RWPE2 (cell line): ENCODE measurements around the gene HOXB4.

ENCODE experiments used
- ATAC-seq: fragments of 200-7000 bp; cut with Tn5 transposase; 3 replicates; pipeline ENCODE4 v1.9.1; 2021; ENCODE audit warnings: low read depth
- DNase-seq: peaks from one replicate; pipeline ENCODE4 v3.0.0-alpha.2; 2020; ENCODE audit warnings: low spot score
- H3K27ac ChIP-seq: fragments of 450-650 bp; 2 replicates; pipeline ENCODE4 v1.5.1; 2017; ENCODE audit warnings: mild to moderate bottlenecking; ENCODE audit not compliant: poor library complexity, severe bottlenecking
- H3K27me3 ChIP-seq: fragments of 250-450 bp; sonication (Bioruptor Pico); 2 replicates; pipeline ENCODE4 v1.5.1; 2021; ENCODE audit warnings: mild to moderate bottlenecking, moderate library complexity; ENCODE audit not compliant: insufficient read depth, poor library complexity, severe bottlenecking
- H3K36me3 ChIP-seq: fragments of 250-450 bp; sonication (Bioruptor Pico); 2 replicates; pipeline ENCODE4 v1.5.1; 2020; ENCODE audit warnings: low read depth, mild to moderate bottlenecking, moderate library complexity
- H3K4me1 ChIP-seq: fragments of 250-450 bp; sonication (Bioruptor Pico); 2 replicates; pipeline ENCODE4 v1.5.1; 2021; ENCODE audit warnings: mild to moderate bottlenecking, moderate library complexity; ENCODE audit not compliant: insufficient read depth, poor library complexity, severe bottlenecking
- H3K4me3 ChIP-seq: fragments of 250-450 bp; sonication (Bioruptor Pico); 2 replicates; pipeline ENCODE4 v1.5.1; 2021; ENCODE audit warnings: mild to moderate bottlenecking, moderate library complexity; ENCODE audit not compliant: severe bottlenecking
- H3K9me3 ChIP-seq: fragments of 250-450 bp; sonication (Bioruptor Pico); 2 replicates; pipeline ENCODE4 v1.5.1; 2021; ENCODE audit warnings: mild to moderate bottlenecking, moderate library complexity; ENCODE audit not compliant: severe bottlenecking
- TF ChIP-seq, protein P1 (sequence below): fragments of 450-650 bp; IDR thresholded peaks from one replicate; pipeline ENCODE4 v1.5.1; 2017; ENCODE audit warnings: mild to moderate bottlenecking, moderate library complexity; ENCODE audit not compliant: poor library complexity, severe bottlenecking

HOXB4 gene

DNA sequence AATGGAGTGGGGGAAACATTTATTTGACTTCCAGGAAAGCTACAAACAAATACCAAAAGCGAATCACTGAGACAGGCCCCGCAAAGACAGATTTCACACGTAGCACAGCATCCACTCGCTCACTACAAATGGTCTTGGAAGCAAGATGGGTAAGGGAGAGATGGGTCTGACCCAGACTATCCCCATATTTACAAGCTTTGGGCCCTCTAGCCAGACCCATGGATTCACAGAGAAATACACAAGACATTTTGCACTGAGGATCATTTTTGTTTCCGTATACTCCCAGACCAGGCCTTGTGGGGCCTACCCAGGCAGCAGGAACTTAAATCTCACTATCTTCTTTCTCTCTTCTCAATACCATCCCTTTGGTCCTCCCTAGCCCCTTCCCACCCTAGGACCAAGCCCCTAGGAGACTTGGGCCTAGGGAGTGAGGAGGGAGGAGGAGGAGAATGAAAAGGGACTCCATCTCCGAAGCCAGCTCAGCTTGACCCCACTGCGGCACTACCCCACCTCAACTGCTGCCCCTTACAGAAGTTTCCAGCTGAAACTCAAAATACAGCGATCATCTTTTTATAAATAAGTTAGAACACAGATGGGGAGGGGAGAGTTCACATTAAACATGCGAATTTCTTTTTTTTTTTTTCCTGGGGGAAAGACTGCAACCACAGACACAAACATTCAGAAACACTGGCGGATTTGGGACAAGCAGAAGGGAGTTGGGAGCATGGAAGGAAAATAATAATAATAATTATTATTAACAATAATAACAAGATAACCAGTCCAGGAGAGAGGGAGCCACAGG is 13.3 kb upstream of the HOXB4 start:
- no peak for ATAC-seq
- no peaks in the 10 kb centered on the region for H3K36me3 ChIP-seq
- no peaks in the 10 kb centered on the region for H3K27me3 ChIP-seq
- TF ChIP-seq, protein P1, sequence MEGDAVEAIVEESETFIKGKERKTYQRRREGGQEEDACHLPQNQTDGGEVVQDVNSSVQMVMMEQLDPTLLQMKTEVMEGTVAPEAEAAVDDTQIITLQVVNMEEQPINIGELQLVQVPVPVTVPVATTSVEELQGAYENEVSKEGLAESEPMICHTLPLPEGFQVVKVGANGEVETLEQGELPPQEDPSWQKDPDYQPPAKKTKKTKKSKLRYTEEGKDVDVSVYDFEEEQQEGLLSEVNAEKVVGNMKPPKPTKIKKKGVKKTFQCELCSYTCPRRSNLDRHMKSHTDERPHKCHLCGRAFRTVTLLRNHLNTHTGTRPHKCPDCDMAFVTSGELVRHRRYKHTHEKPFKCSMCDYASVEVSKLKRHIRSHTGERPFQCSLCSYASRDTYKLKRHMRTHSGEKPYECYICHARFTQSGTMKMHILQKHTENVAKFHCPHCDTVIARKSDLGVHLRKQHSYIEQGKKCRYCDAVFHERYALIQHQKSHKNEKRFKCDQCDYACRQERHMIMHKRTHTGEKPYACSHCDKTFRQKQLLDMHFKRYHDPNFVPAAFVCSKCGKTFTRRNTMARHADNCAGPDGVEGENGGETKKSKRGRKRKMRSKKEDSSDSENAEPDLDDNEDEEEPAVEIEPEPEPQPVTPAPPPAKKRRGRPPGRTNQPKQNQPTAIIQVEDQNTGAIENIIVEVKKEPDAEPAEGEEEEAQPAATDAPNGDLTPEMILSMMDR = no peak
- H3K4me3 ChIP-seq = no peak overlapping the region
- peaks cover 6% of the 10 kb centered on the region for H3K4me1 ChIP-seq
- H3K27ac ChIP-seq = no peak overlapping the region
- no peak for DNase-seq
- H3K9me3 ChIP-seq = no peaks in the 10 kb centered on the region

DNA sequence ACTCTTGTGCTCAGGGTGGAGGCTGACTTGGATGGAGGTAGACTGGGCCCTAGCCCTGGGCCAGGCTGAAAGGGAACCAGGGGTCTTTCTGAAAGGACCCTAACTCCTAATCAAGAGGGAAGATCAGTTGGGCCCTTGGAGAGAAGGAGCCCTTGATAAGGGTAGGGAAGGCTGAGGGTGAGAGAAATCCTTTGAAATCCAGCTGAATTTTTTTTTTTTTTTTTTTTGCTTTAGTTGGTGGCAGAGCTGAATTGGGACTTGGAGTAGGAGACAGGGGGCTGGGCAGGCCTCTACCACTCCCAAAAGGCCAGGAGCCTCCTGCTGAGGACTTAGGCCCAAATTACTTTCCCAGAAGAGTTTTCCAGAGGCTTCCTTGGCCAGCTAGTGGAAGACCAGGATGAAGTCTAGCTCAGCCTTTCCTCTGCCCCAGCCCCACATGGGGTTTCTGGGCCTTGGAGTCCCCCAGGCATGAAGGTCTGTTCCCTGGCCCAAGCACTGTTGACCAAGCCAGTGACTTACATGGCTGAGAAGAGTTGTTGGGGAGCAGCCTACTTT is 12.5 kb upstream of the HOXB4 start:
- Histone ChIP-seq H3K4me1 (peaks cover 6% of the 10 kb centered on the region), H3K27ac (no peak overlapping the region), H3K36me3 (no peaks in the 10 kb centered on the region), H3K9me3 (no peaks in the 10 kb centered on the region), H3K27me3 (no peaks in the 10 kb centered on the region), H3K4me3 (no peak overlapping the region)
- TF ChIP-seq, protein P1 = no peak
- DNase-seq = no peak
- ATAC-seq = no peak

DNA sequence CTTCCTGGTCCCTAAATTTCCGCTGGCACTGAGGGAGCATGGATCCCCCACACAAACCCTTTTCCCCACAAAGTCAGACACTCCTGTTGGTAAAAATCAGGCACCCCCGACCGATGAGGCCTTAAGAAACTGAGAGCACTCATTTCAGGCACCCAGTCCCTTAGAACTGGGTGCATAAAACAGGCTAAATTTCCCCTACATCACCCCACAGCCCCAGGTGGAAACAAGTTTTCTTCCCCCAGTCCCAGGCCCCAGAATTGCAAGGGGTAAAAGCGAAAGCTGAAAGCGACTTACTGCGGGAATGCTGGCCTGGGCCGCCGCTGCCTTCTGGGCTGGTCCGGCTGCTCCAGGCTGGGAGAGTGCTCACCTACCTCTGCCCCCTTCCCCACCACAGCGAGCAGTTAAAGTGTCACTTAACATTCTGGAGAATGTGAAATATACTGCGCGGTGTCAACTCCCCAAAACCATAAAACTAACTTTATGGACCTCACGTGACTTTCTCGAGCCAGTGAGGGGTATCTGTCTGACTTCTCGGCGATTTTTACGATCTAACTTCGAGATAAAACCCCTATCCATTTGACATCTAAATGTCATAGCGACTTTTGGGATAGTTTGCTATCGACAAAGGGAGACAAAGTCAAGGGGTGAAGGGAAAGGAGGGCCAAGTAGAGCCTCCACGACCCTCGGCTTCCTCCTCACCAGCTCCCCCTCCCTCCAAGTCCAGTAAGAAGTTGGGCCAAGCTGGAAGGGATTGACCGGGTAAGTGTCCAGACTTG is 11.9 kb upstream of the HOXB4 start, which contains the start of gene HOXB3:
TSS of gene HOXB3 (minus strand) at position 411 of the 776 bp plus-strand sequence. CDS start 37,767 bp downstream, outside the sequence.
- Histone ChIP-seq H3K4me3 (no peak within 1 kb of the TSS), H3K9me3 (no peaks in the 10 kb centered on the region), H3K27ac (no peak within 1 kb of the TSS), H3K27me3 (no peaks in the 10 kb centered on the region), H3K4me1 (peaks cover 6% of the 10 kb centered on the region), H3K36me3 (no peaks in the 10 kb centered on the region)
- ATAC-seq = no peak
- no peak for DNase-seq
- TF ChIP-seq, protein P1 = no peak

DNA sequence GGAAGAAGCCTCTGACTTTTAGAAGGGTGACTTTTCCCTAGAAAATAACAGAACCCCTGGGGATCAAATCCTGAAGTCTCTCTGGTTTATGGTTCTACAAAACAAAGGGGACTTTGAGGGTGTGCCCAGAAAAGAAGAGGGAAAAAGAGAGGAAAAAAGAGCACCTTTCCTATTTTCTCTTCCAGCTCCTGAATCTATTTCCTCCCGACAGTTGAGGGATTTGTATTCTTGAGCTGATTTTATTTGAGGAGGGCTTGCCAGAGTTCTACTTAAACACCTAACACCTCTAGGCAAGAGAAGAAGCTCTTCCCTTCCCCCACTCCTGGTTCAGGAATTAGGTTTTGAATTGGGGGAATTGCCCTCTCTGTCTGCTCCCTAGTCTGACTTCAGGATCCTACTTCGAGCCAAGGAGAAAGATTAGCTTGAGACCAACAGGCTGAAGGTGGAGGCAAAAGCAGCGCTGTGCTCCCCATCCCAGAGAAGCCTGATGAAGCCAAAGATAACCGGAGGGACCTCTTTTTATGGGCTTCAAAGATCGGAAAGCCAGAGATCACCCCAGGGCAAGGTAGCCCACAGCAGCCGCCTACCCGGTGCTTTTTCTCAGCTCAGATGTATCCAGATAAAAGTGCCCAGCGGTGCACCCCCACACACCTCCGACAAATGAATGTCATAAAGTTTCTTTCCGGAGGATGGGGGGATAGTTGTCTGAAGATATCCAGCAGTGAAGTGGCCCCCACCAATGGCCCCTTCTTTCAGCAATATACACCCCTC is 11.1 kb upstream of the HOXB4 start:
- no peak for DNase-seq
- H3K27ac ChIP-seq = no peak overlapping the region
- no peaks in the 10 kb centered on the region for H3K27me3 ChIP-seq
- TF ChIP-seq, protein P1 = no peak
- H3K9me3 ChIP-seq = no peaks in the 10 kb centered on the region
- no peaks in the 10 kb centered on the region for H3K36me3 ChIP-seq
- H3K4me3 ChIP-seq = no peak overlapping the region
- no peak for ATAC-seq
- H3K4me1 ChIP-seq = peaks cover 6% of the 10 kb centered on the region
